AG10803 (cell line): Measurements from ENCODE around the gene PTTG1IP2.

ENCODE experiments used
- DNase-seq: peaks from one replicate; pipeline ENCODE4 v3.0.0; 2010; ENCODE audit warnings: low read depth
- H3K4me3 ChIP-seq: 2 replicates; pipeline ENCODE4 v1.5.1; 2011; ENCODE audit warnings: mild to moderate bottlenecking, low read length, control low read depth
- TF ChIP-seq, protein P1 (sequence below): conservative IDR thresholded peaks from 2 replicates; pipeline ENCODE4 v1.5.1; 2011; ENCODE audit warnings: mild to moderate bottlenecking, low read length, control low read depth, inconsistent platforms

The PTTG1IP2 gene

DNA sequence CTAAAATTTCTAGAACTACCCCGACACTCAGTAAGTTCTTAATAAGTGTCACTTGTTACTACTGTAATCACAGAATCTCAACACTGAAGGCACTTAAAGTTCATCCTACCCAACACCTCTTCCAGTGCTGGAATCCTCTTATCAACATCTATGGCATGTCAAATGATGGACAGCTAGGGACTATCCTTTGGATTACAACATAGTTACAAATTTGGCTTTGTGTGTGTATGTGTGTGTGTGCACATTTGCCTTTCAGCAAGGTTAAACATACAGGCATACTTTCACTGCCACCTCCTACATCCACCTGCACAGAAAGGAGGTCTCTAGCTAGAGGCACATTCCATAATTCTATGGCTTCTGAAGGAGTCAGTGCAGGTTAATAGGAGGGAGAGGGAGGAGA is 25.8 kb downstream of the PTTG1IP2 start:
- no peak for DNase-seq
- H3K4me3 ChIP-seq, result no peak overlapping the region
- TF ChIP-seq, protein P1, sequence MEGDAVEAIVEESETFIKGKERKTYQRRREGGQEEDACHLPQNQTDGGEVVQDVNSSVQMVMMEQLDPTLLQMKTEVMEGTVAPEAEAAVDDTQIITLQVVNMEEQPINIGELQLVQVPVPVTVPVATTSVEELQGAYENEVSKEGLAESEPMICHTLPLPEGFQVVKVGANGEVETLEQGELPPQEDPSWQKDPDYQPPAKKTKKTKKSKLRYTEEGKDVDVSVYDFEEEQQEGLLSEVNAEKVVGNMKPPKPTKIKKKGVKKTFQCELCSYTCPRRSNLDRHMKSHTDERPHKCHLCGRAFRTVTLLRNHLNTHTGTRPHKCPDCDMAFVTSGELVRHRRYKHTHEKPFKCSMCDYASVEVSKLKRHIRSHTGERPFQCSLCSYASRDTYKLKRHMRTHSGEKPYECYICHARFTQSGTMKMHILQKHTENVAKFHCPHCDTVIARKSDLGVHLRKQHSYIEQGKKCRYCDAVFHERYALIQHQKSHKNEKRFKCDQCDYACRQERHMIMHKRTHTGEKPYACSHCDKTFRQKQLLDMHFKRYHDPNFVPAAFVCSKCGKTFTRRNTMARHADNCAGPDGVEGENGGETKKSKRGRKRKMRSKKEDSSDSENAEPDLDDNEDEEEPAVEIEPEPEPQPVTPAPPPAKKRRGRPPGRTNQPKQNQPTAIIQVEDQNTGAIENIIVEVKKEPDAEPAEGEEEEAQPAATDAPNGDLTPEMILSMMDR, result no peak

DNA sequence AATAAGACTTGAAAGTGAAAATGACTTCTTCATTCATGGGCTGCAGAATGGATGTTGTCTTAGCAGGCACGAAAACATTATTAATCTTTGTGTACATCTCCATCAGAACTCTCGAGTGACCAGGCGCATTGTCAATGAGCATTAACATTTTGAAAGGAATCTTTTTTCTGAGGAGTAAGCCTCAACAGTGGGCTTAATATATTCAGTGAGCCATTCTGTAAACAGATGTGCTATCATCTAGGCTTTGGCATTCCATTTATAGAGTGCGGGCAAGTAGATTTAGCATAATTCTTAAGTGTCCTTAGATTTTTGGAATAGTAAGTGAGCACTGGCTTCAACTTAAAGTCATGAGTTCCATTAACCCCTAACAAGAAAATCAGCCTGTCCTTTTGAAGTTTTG is 33.1 kb downstream of the PTTG1IP2 start:
- TF ChIP-seq, protein P1, result no peak
- H3K4me3 ChIP-seq, result no peak overlapping the region
- no peak for DNase-seq

DNA sequence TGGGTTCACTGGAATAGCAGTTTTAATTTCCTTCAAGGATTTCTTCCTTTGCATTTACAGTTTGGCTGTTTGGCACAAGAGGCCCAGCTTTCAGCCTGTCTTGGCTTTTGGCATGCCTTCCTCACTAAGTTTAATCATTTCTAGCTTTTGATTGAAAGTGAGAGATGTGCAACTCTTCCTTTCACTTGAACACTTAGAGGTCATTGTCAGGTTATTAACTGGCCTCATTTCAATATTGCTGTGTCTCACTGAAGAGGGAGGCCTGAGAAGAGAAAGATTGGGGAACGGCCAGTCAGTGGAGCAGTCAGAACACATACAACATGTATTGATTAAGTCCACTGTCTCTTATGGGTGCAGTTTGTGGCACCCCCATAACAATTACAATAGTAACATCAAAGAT is 33.9 kb downstream of the PTTG1IP2 start:
- DNase-seq, result no peak
- TF ChIP-seq, protein P1, result no peak
- H3K4me3 ChIP-seq, result no peak overlapping the region

DNA sequence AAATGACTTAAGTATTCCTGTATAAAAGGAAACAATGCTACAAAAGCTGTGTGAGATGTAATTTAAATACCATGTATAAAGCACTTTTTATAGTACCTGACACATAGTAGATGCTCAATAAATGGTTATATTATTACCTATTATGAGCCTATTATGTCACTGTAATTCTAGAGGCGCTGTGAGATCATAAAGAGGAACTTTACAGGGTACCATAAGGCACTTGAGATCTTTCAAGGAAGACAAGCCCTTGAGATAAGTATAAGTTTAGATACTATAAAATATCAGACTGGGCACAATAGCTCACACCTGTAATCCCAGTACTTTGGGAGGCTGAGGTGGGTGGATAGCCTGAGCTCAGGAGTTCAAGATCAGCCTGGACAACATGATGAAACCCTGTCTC is 38.3 kb downstream of the PTTG1IP2 start:
- no peak overlapping the region for H3K4me3 ChIP-seq
- TF ChIP-seq, protein P1, result no peak
- no peak for DNase-seq

DNA sequence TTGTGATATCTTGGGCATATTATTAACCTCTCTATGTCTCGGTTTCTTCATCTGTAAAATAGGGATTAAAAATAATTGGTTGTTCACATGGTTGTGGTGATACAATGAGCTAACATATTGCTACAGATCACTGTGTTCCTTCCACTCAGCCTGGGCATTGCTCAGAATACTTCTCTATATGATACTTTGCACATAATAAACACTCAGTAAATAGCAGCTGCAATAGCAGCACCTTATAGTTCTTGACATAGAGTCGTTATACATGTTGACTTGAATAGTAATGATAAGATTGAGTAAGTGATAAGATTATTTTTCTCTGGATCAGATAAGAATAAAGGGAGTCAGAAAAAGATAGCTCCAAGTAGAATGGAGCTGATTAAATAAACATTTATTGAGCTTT is 42.3 kb downstream of the PTTG1IP2 start:
- H3K4me3 ChIP-seq, result no peak overlapping the region
- no peak for DNase-seq
- TF ChIP-seq, protein P1, result no peak

GRCh38 chr7:90512821-90513254 is 43.4 kb downstream of the PTTG1IP2 start:
- no peak for DNase-seq

DNA sequence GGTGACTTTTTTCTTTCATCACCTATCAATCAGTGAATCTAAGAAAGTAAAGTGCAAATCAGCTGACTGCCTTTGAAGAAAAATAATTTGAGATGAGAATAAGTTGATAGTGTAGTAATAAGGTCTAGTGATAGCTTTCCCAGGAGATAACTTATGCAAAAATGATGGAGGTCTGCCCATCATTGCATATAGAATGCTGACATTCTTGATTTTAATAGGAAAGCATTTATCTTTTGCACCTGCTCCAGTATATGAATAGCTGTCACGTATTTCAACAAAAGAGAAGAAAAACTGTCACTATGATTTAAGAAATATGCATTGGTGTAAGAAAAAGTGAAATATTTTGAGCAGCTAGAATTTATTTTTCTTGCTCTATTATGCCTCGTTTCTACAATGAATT is 46.8 kb downstream of the PTTG1IP2 start:
- no peak for DNase-seq
- TF ChIP-seq, protein P1, result no peak
- H3K4me3 ChIP-seq, result no peak overlapping the region

More at GRCh38 chr7:90512821-90513254, 43.4 kb downstream of the PTTG1IP2 start:
- TF ChIP-seq, protein P1, result no peak
- H3K4me3 ChIP-seq, result no peak overlapping the region
